ENCODE data around the gene DRG2. TPM values are rescaled to one million over a fixed set of nuclear protein-coding genes. Genes with fewer than 3 reads are reported as not detected.

DRG2 gene
- total and polyA plus RNA-seq, 9 of the 15 experiments (the other 6 are each of a cell fraction or from before 2014, with no cell fraction given): 6.6 to 36.7 (median 26.1) TPM

DNA sequence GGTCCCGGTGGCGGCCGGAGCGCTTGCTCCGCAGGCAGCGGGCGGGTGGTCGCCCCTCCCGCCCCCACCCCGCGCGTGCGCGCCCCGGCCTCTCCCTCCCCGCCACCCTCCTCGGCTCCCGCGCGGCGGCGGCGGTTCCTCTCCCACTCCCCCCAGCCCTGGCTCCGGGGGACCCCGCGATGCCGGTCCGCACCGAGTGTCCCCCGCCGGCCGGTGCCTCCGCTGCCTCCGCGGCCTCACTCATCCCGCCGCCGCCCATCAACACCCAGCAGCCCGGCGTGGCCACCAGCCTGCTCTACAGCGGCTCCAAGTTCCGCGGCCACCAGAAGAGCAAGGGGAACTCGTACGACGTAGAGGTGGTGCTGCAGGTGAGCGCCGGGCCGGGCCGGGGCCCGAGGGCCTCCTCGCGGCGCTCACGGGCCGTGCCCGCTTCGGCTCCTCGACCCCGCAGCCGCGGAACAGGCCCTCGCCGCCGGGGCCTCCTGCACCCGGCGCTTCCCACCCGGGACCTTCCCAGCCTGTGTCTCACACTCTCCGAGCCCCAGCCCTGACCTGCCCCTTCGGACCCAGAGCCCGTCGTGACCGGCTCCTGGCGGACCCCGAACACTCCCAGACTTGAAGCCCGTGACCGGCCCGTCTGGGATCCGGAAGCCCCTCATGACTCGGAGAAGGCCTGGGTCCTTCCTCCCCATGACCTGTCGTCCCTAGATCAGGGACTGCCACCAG, 48.0 kb upstream of the DRG2 start:
- in situ Hi-C loops (cut with MboI): no loop called here
- ChIA-PET CTCF (ENCODE audit: low intra/inter-chr PET ratio) (no interaction called here), POLR2A (no interaction called here)
- BruUV-seq (replicated peaks): no TSS peak
- ATAC-seq: peak; percentile 45
- 0% methylated on average over 31 of the region's 81 CpGs for WGBS (ENCODE audit: insufficient coverage, low coverage, missing lambda C conversion rate)
- H3K36me3 ChIP-seq (ENCODE audit: control insufficient read depth, insufficient read depth, low read length): peaks cover 5% of the 10 kb centered on the region; the same call in 1 of the 3 replicates
- DNase-seq (ENCODE audit: extremely low read depth in 1 of 4, low spot score in 3 of 4): peak in 2 of 4 experiments; percentile 44 to 83
- H2AFZ ChIP-seq (ENCODE audit: low read depth, low read length): peak overlapping the region; percentile 51
- no peaks in the 10 kb centered on the region; the same call in 1 of the 2 replicates for H4K20me1 ChIP-seq (replicated peaks; ENCODE audit: control insufficient read depth, insufficient read depth, low read length)
- FAIRE-seq: no peak
- peak overlapping the region; percentile 67 for H3K27ac ChIP-seq (ENCODE audit: extremely low read depth, low read depth, low read length)
- H3K4me3 ChIP-seq: peak overlapping the region; percentile 72
- intact Hi-C loops (cut with micrococcal nuclease): loop anchor here (5.0 kb wide), 2 partner anchors 48 to 357 kb away; partner anchors contain the start of genes DRG2 and RAI1
- H3K4me1 ChIP-seq (replicated peaks in 1 of 2; ENCODE audit: control insufficient read depth in 2 of 2, insufficient read depth in 2 of 2, low read length in 2 of 2): peaks cover 24 to 38% of the 10 kb centered on the region in 2 experiments; a peak in 4 of 5 replicates
- peak overlapping the region; percentile 74 for H3K4me2 ChIP-seq (ENCODE audit: insufficient read depth, low read length)
- H3K79me2 ChIP-seq (ENCODE audit: control insufficient read depth, insufficient read depth, low read length): peaks cover 46% of the 10 kb centered on the region
- no peaks in the 10 kb centered on the region for H3K9me3 ChIP-seq (replicated peaks; ENCODE audit: control insufficient read depth, insufficient read depth, low read depth, low read length)
- peak overlapping the region; percentile 63 to 93 for H3K9ac ChIP-seq (ENCODE audit: insufficient read depth in 1 of 2, low read depth in 2 of 2, low read length in 2 of 2)
- no peaks in the 10 kb centered on the region for H3K27me3 ChIP-seq (ENCODE audit: control insufficient read depth in 2 of 2, insufficient read depth in 2 of 2, low read length in 2 of 2)
- H3K9me1 ChIP-seq (ENCODE audit: control insufficient read depth, insufficient read depth, low read length): no peaks in the 10 kb centered on the region
- TF ChIP-seq CHD1 (IDR thresholded peaks at IDR 0.05; ENCODE audit: low read length): peak; percentile 51
- TF ChIP-seq NFYB (IDR thresholded peaks at IDR 0.05; ENCODE audit: extremely low read depth, insufficient read length): no peak
- peak; percentile 57 for TF ChIP-seq PCBP1 (IDR thresholded peaks at IDR 0.05; ENCODE audit: low read depth, low read length, poor library complexity, severe bottlenecking)
- TF ChIP-seq POLR2G (IDR thresholded peaks at IDR 0.05; ENCODE audit: low read depth, low read length): 0 out of 2 replicates have a peak, but pooled peaks have one; percentile 11
- TF ChIP-seq, protein P1, sequence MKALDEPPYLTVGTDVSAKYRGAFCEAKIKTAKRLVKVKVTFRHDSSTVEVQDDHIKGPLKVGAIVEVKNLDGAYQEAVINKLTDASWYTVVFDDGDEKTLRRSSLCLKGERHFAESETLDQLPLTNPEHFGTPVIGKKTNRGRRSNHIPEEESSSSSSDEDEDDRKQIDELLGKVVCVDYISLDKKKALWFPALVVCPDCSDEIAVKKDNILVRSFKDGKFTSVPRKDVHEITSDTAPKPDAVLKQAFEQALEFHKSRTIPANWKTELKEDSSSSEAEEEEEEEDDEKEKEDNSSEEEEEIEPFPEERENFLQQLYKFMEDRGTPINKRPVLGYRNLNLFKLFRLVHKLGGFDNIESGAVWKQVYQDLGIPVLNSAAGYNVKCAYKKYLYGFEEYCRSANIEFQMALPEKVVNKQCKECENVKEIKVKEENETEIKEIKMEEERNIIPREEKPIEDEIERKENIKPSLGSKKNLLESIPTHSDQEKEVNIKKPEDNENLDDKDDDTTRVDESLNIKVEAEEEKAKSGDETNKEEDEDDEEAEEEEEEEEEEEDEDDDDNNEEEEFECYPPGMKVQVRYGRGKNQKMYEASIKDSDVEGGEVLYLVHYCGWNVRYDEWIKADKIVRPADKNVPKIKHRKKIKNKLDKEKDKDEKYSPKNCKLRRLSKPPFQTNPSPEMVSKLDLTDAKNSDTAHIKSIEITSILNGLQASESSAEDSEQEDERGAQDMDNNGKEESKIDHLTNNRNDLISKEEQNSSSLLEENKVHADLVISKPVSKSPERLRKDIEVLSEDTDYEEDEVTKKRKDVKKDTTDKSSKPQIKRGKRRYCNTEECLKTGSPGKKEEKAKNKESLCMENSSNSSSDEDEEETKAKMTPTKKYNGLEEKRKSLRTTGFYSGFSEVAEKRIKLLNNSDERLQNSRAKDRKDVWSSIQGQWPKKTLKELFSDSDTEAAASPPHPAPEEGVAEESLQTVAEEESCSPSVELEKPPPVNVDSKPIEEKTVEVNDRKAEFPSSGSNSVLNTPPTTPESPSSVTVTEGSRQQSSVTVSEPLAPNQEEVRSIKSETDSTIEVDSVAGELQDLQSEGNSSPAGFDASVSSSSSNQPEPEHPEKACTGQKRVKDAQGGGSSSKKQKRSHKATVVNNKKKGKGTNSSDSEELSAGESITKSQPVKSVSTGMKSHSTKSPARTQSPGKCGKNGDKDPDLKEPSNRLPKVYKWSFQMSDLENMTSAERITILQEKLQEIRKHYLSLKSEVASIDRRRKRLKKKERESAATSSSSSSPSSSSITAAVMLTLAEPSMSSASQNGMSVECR (CRISPR knock-in tag; IDR thresholded peaks at IDR 0.05): peak; percentile 24; the same call in 1 of the 2 replicates
- TF ChIP-seq BMI1 (IDR thresholded peaks at IDR 0.05; ENCODE audit: low read length): no peak
- TF ChIP-seq, protein P2, sequence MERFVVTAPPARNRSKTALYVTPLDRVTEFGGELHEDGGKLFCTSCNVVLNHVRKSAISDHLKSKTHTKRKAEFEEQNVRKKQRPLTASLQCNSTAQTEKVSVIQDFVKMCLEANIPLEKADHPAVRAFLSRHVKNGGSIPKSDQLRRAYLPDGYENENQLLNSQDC (CRISPR knock-in tag; IDR thresholded peaks at IDR 0.05): no peak
- TF ChIP-seq MAFK (IDR thresholded peaks at IDR 0.05; ENCODE audit: low read length): no peak
- no peak for TF ChIP-seq U2AF1 (optimal IDR thresholded peaks at IDR 0.05; ENCODE audit: low read depth, low read length)
- TF ChIP-seq SIN3B (IDR thresholded peaks at IDR 0.05; ENCODE audit: low read depth): peak; percentile 23; the same call in 1 of the 2 replicates
- TF ChIP-seq STAT5B (CRISPR knock-in tag; IDR thresholded peaks at IDR 0.05): no peak
- TF ChIP-seq ETV6 (IDR thresholded peaks at IDR 0.05; ENCODE audit: borderline replicate concordance in 1 of 2, low read depth in 2 of 2, low read length in 1 of 2): no peak
- TF ChIP-seq ETV6 (CRISPR knock-in tag; IDR thresholded peaks at IDR 0.05; ENCODE audit: borderline replicate concordance): no peak
- no peak for TF ChIP-seq ZNF583 (CRISPR knock-in tag; IDR thresholded peaks at IDR 0.05)
- TF ChIP-seq HOXB6 (CRISPR knock-in tag; IDR thresholded peaks at IDR 0.05; ENCODE audit: borderline replicate concordance): no peak
- TF ChIP-seq KDM4B (IDR thresholded peaks at IDR 0.05; ENCODE audit: borderline replicate concordance in 2 of 2, low read depth in 1 of 2): 0 out of 4 replicates have a peak, but pooled peaks of 1 of the 2 experiments have one; percentile 11
